B cell (primary cell): ENCODE measurements around the gene PRICKLE2. TPM values are rescaled to one million over a fixed set of nuclear protein-coding genes. Genes with fewer than 3 reads are reported as not detected.

Experiments
- ATAC-seq: fragments of 200-7000 bp; cut with Tn5 transposase; one replicate; pipeline ENCODE4 v1.10.0; 2021; ENCODE audit warnings: low read depth, mild to moderate bottlenecking, moderate number of reproducible peaks, moderate library complexity
- CTCF ChIA-PET: fragments of 350-600 bp; sonication (Branson Sonifier 250); formaldehyde crosslinking; loops from one replicate; lab custom pipeline; 2021; ENCODE audit warnings: antibody characterized with exemption, inconsistent platforms; lab: Charles Lee
- POLR2A ChIA-PET: fragments of 350-600 bp; sonication (Branson Sonifier 250); formaldehyde crosslinking; loops from one replicate; lab custom pipeline; 2021; ENCODE audit warnings: antibody characterized with exemption; lab: Charles Lee
- DNase-seq: peaks from one replicate; pipeline ENCODE4 v3.0.0; 2013
- H2AFZ ChIP-seq: 2 replicates; pipeline ENCODE4 v1.6.1; 2012; ENCODE audit warnings: mild to moderate bottlenecking, low read depth, low read length; ENCODE audit not compliant: insufficient read depth, poor library complexity, severe bottlenecking
- H3K27ac ChIP-seq, 2 donors: 1 replicate in 1 of 2; 2 replicates in 1 of 2; pipeline ENCODE4 v1.5.1; 2012 to 2013; ENCODE audit warnings: low read length in 2 of 2, mild to moderate bottlenecking in 2 of 2, moderate library complexity in 1 of 2
- H3K27me3 ChIP-seq, 4 experiments: fragments of 200-600 bp in 1 of 4; sonication (generic) in 1 of 4; replicated peaks in 1 of 4; 1 replicate in 2 of 4; 2 replicates in 2 of 4; pipeline versions ENCODE4 v1.6.1 to v1.7.0; 2013 to 2016; ENCODE audit warnings: low read length in 3 of 4, mild to moderate bottlenecking in 2 of 4, mixed read lengths in 1 of 4, moderate library complexity in 1 of 4; ENCODE audit not compliant: insufficient read depth in 4 of 4, control insufficient read depth in 3 of 4; ENCODE audit errors: control extremely low read depth in 1 of 4
- H3K36me3 ChIP-seq, 2 experiments: replicated peaks in 1 of 2; 1 replicate in 1 of 2; 2 replicates in 1 of 2; pipeline versions ENCODE4 v1.6.1 to v1.7.1; 2013; ENCODE audit warnings: low read length in 1 of 2; ENCODE audit not compliant: insufficient read depth in 2 of 2, control insufficient read depth in 1 of 2; ENCODE audit errors: control extremely low read depth in 1 of 2, extremely low read depth in 1 of 2
- H3K4me1 ChIP-seq, 2 donors: fragments of 200-600 bp in 1 of 2; sonication (generic) in 1 of 2; 1 replicate in 1 of 2; 2 replicates in 1 of 2; pipeline versions ENCODE4 v1.5.1 to v1.6.1; 2013 to 2017; ENCODE audit warnings: low read length in 2 of 2; ENCODE audit not compliant: control insufficient read depth in 2 of 2, insufficient read depth in 2 of 2
- H3K4me2 ChIP-seq: replicated peaks from 2 replicates; pipeline ENCODE3; 2012; ENCODE audit warnings: mild to moderate bottlenecking, low read depth, low read length; ENCODE audit not compliant: poor library complexity, severe bottlenecking
- H3K4me3 ChIP-seq, 5 experiments: fragments of 200-600 bp in 1 of 5; sonication (generic) in 1 of 5; 1 replicate in 3 of 5; 2 replicates in 2 of 5; pipeline versions ENCODE4 v1.5.1 to v1.7.0; 2011 to 2016; ENCODE audit warnings: low read length in 4 of 5, mild to moderate bottlenecking in 4 of 5, low read depth in 2 of 5, control low read depth in 1 of 5, moderate library complexity in 1 of 5; ENCODE audit not compliant: insufficient read depth in 1 of 5; ENCODE audit errors: control extremely low read depth in 1 of 5, extremely low read depth in 1 of 5
- H3K79me2 ChIP-seq: fragments of 200-600 bp; sonication (generic); one replicate; pipeline ENCODE4 v1.6.0; 2016; ENCODE audit warnings: low read length; ENCODE audit not compliant: control insufficient read depth, insufficient read depth
- H3K9ac ChIP-seq: fragments of 200-600 bp; sonication (generic); 2 replicates; pipeline ENCODE4 v1.6.1; 2017; ENCODE audit warnings: mild to moderate bottlenecking, low read length, moderate library complexity
- H3K9me3 ChIP-seq, 3 donors: one replicate each; pipeline versions ENCODE4 v1.6.1 to v1.7.1; 2013; ENCODE audit warnings: low read length in 2 of 3; ENCODE audit not compliant: control insufficient read depth in 2 of 3, insufficient read depth in 1 of 3; ENCODE audit errors: control extremely low read depth in 1 of 3
- H4K20me1 ChIP-seq: 2 replicates; pipeline ENCODE4 v1.6.0; 2012; ENCODE audit warnings: mild to moderate bottlenecking, low read length; ENCODE audit not compliant: insufficient read depth, control insufficient read depth, poor library complexity, severe bottlenecking
- H3K27ac Mint-ChIP-seq: one replicate; pipeline ENCODE4 v1.8.0; 2021; ENCODE audit warnings: mixed read lengths
- H3K27me3 Mint-ChIP-seq: one replicate; pipeline ENCODE4 v1.8.0; 2021; ENCODE audit warnings: mixed read lengths
- H3K4me1 Mint-ChIP-seq: one replicate; pipeline ENCODE4 v1.8.0; 2021; ENCODE audit warnings: mixed read lengths
- H3K4me3 Mint-ChIP-seq: one replicate; pipeline ENCODE4 v1.8.0; 2021; ENCODE audit warnings: mixed read lengths
- H3K9me3 Mint-ChIP-seq: one replicate; pipeline ENCODE4 v1.8.0; 2022; ENCODE audit warnings: mixed read lengths; ENCODE audit not compliant: insufficient read depth
- EZH2 ChIP-seq: IDR thresholded peaks from 2 replicates; pipeline ENCODE4 v1.6.1; 2012; ENCODE audit warnings: borderline replicate concordance, low read depth, mild to moderate bottlenecking, moderate library complexity, low read length; ENCODE audit not compliant: insufficient read depth, poor library complexity, severe bottlenecking
- whole genome bisulfite sequencing: methylation state at CpG from one replicate; pipeline ENCODE4 v1.1.5; 2013; ENCODE audit warnings: missing lambda C conversion rate; ENCODE audit not compliant: insufficient coverage; 5-methylcytosine and 5-hydroxymethylcytosine counted together
- intact Hi-C: fragments of 100-400 bp; cut with micrococcal nuclease; formaldehyde crosslinking; loops from one replicate; pipeline ENCODE4 v1.10.0; 2022
- polyA plus RNA-seq: library from polyadenylated mRNA; depleted of rRNA; stranded (reverse); fragments of >200 nt; gene quantifications from 2 replicates; pipeline ENCODE4 v1.2.3, GENCODE V29; 2012
- total RNA-seq, 2 donors: library from RNA; stranded (reverse); fragments of 120-200 nt in 1 of 2; gene quantifications; 1 replicate in 1 of 2; 2 replicates in 1 of 2; pipeline versions ENCODE4 v1.2.3 to v1.2.4, GENCODE V29; 2013 to 2022
- TF ChIP-seq, protein P1 (sequence below): fragments of 200-600 bp; IDR thresholded peaks from one replicate; pipeline ENCODE4 v1.8.0; 2022; ENCODE audit warnings: antibody characterized with exemption, mild to moderate bottlenecking

The PRICKLE2 gene
- total and polyA plus RNA-seq, 2 donors (not counting 1 experiment from before 2014, with no cell fraction given), result 0.30 to 1.4 TPM

- POLR2A ChIA-PET, result no interaction called here
- no peak overlapping the region for H3K4me3 Mint-ChIP-seq
- Histone ChIP-seq H3K9ac (no peak overlapping the region), H3K79me2 (no peaks in the 10 kb centered on the region), H3K4me2 (no peak overlapping the region), H2AFZ (no peak overlapping the region), H3K4me3 (no peak overlapping the region), H3K9me3 (peaks cover 0 to 3% (median 0%) of the 10 kb centered on the region in 3 donors), H3K36me3 (no peaks in the 10 kb centered on the region), H4K20me1 (no peaks in the 10 kb centered on the region), H3K27me3 (no peaks in the 10 kb centered on the region), H3K4me1 (no peaks in the 10 kb centered on the region), H3K27ac (no peak overlapping the region)
- no CpG with 5 or more reads among the region's 1 CpG for WGBS
- DNase-seq, result no peak
- no peaks in the 10 kb centered on the region for H3K4me1 Mint-ChIP-seq
- no peak for ATAC-seq
- peaks cover 3% of the 10 kb centered on the region for H3K9me3 Mint-ChIP-seq
- no peak overlapping the region for H3K27ac Mint-ChIP-seq
- no peak for TF ChIP-seq EZH2
- TF ChIP-seq, protein P1, sequence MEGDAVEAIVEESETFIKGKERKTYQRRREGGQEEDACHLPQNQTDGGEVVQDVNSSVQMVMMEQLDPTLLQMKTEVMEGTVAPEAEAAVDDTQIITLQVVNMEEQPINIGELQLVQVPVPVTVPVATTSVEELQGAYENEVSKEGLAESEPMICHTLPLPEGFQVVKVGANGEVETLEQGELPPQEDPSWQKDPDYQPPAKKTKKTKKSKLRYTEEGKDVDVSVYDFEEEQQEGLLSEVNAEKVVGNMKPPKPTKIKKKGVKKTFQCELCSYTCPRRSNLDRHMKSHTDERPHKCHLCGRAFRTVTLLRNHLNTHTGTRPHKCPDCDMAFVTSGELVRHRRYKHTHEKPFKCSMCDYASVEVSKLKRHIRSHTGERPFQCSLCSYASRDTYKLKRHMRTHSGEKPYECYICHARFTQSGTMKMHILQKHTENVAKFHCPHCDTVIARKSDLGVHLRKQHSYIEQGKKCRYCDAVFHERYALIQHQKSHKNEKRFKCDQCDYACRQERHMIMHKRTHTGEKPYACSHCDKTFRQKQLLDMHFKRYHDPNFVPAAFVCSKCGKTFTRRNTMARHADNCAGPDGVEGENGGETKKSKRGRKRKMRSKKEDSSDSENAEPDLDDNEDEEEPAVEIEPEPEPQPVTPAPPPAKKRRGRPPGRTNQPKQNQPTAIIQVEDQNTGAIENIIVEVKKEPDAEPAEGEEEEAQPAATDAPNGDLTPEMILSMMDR, result no peak
- CTCF ChIA-PET, result no interaction called here
- no peaks in the 10 kb centered on the region for H3K27me3 Mint-ChIP-seq
- intact Hi-C loops, result no loop called here
Observed at GRCh38 chr3:64195789-64196188, 29.5 kb downstream of the PRICKLE2 start.

DNA sequence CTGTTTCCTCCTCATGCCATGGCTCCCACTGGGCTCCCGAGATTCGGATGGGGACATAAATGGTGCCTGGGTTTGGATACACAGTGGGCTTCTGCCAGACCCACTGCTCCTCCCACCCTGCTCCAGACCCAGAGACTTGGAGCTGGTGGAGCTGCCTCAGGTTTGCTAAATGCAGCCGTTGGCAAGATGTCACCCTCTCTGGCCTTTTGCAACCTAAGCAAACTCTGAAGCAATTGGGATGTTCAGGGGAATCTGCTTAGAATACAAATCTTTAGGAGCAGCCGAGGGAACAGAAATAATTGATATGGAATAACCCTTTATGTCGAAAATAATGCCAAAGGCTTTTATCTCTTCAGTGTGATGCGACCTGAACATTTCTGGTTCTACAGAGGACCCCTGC lies 33.4 kb downstream of the PRICKLE2 start:
- Histone ChIP-seq H3K4me1 (no peaks in the 10 kb centered on the region), H3K4me3 (no peak overlapping the region), H2AFZ (no peak overlapping the region), H3K79me2 (no peaks in the 10 kb centered on the region), H3K9me3 (peaks cover 0 to 3% (median 0%) of the 10 kb centered on the region in 3 donors), H3K27ac (no peak overlapping the region), H4K20me1 (no peaks in the 10 kb centered on the region), H3K9ac (no peak overlapping the region), H3K36me3 (no peaks in the 10 kb centered on the region), H3K27me3 (no peaks in the 10 kb centered on the region), H3K4me2 (no peak overlapping the region)
- Mint-ChIP-seq H3K4me1 (no peaks in the 10 kb centered on the region), H3K9me3 (peaks cover 3% of the 10 kb centered on the region), H3K27ac (no peak overlapping the region), H3K27me3 (no peaks in the 10 kb centered on the region), H3K4me3 (no peak overlapping the region)
- intact Hi-C loops, result no loop called here
- CTCF ChIA-PET, result no interaction called here
- POLR2A ChIA-PET, result no interaction called here
- ATAC-seq, result no peak
- DNase-seq, result no peak
- no peak for TF ChIP-seq EZH2
- TF ChIP-seq, protein P1, result no peak
- WGBS, result 97% methylated on average over 5 of the region's 6 CpGs
